Heart left ventricle (tissue), 16 donors: Measurements from ENCODE around the gene NCDN. TPM values are rescaled to one million over a fixed set of nuclear protein-coding genes. Genes with fewer than 3 reads are reported as not detected.
A peak's percentile ranks its signal among the peaks of the same experiment; 100 is the strongest.
"Not testable (repeated sequence)": the region's sequence is repeated elsewhere in the genome, so short reads cannot be mapped to it uniquely, and the experiment has no call there.

ENCODE experiments used
- ATAC-seq, 4 donors: fragments of 200-7000 bp; cut with Tn5 transposase; one replicate each; pipeline ENCODE4 v1.9.1; 2020 to 2022; ENCODE audit warnings: moderate library complexity in 4 of 4, mild to moderate bottlenecking in 3 of 4, moderate number of reproducible peaks in 1 of 4
- DNase-seq, 5 donors: peaks; one replicate each; pipeline ENCODE4 v3.0.0-alpha.2; 2020
- H3K27ac ChIP-seq, 12 donors: fragments of 200-600 bp; sonication (generic) in 4 of 12; one replicate each; pipeline versions ENCODE4 v1.5.0 to v1.8.0; 2016 to 2022; ENCODE audit warnings: mild to moderate bottlenecking in 2 of 12
- H3K27me3 ChIP-seq, 9 donors: fragments of 200-600 bp; sonication (generic) in 2 of 9; one replicate each; pipeline versions ENCODE4 v1.5.1 to v1.8.0; 2016 to 2022; ENCODE audit warnings: mild to moderate bottlenecking in 3 of 9
- H3K36me3 ChIP-seq, 9 donors: fragments of 200-600 bp; sonication (generic) in 2 of 9; one replicate each; pipeline versions ENCODE4 v1.5.0 to v1.8.0; 2018 to 2022; ENCODE audit warnings: mild to moderate bottlenecking in 2 of 9
- H3K4me1 ChIP-seq, 12 donors: fragments of 200-600 bp; sonication (generic) in 4 of 12; one replicate each; pipeline versions ENCODE4 v1.5.0 to v1.8.0; 2016 to 2022; ENCODE audit warnings: mild to moderate bottlenecking in 3 of 12
- H3K4me3 ChIP-seq, 12 donors: fragments of 200-600 bp; sonication (generic) in 4 of 12; one replicate each; pipeline versions ENCODE4 v1.5.0 to v1.8.0; 2017 to 2022; ENCODE audit warnings: mild to moderate bottlenecking in 9 of 12, moderate library complexity in 4 of 12
- H3K9me3 ChIP-seq, 12 donors: fragments of 200-600 bp; sonication (generic) in 4 of 12; one replicate each; pipeline versions ENCODE4 v1.5.0 to v1.8.0; 2016 to 2022; ENCODE audit warnings: mild to moderate bottlenecking in 1 of 12
- CTCF ChIP-seq, 12 donors: fragments of 200-600 bp; sonication (generic) in 4 of 12; IDR thresholded peaks; one replicate each; pipeline versions ENCODE4 v1.5.0 to v1.8.0; 2018 to 2022; ENCODE audit warnings: antibody characterized with exemption in 12 of 12, mild to moderate bottlenecking in 5 of 12
- POLR2A ChIP-seq, 2 donors: fragments of 450-650 bp; IDR thresholded peaks; one replicate each; pipeline ENCODE4 v1.6.1; 2017; ENCODE audit warnings: antibody characterized with exemption in 2 of 2, mild to moderate bottlenecking in 2 of 2, moderate library complexity in 2 of 2
- WGBS, 4 donors: extraction: QIAGEN DNeasy Blood & Tissue Kit in 2 of 4; methylation state at CpG; one replicate each; pipeline versions ENCODE4 v1.1.5 to v1.1.7; 2013 to 2018; 5-methylcytosine and 5-hydroxymethylcytosine counted together
- intact Hi-C, 10 donors: fragments of 100-400 bp; cut with DNase I; formaldehyde crosslinking; loops; one replicate each; pipeline versions ENCODE4 v1.11.1 to v1.14.2; 2022
- polyA plus RNA-seq, 2 donors: library from polyadenylated mRNA; stranded (reverse); fragments of 200-250 nt; gene quantifications; one replicate each; pipeline ENCODE4 v1.2.3, GENCODE V29; 2013
- total RNA-seq, 9 donors: library from RNA; depleted of rRNA in 2 of 9; stranded (reverse); fragments of >200 nt in 2 of 9; fragmentation: NEBNext Ultra II Directional in 3 of 9; extraction: Animal tissue kit (Norgen Biotek cat#: 25700) in 3 of 9; gene quantifications; one replicate each; pipeline versions ENCODE4 v1.1.0 to v1.2.4, GENCODE V29; 2016 to 2023
- donor health status: ischemic (EF 13 %, LVEDD 7.1; RV severe dilation, severe dysfunction).
- donor health status: healthy with polysubstance abuse.
- donor health status: DM: no; HTN: yes; CAD: no.
- donor health status: DM: no; HTN: no; CAD: no.
- donor health status: ischemic (EF 25% LVEDD 6.9; RV normal size, moderate dysfunction).
- donor health status: ischemic (EF 25% LVEDD 5.7; RV mildly dilated, moderate dysfunction).
- donor health status: healthy.
- donor health status: DM: yes; HTN: yes; CAD: no.
- donor health status: ischemic (EF 35%, LVEDD 5.7; RV mildly dilated, moderate dysfunction).
- donor health status: nonischemic (EF 11% LVEDD 7.7; RV severe dilation, severe dysfunction).
- donor health status: DM: yes; HTN: yes; CAD: no.
- donor health status: PGD.
- donor health status: ischemic (EF 29% LVEDD 5.4; RV normal size, mild dysfunction).
- donor health status: nonischemic (EF 23%, LVEDD 6.1; RV moderate dilation, normal function).

Gene NCDN
- total and polyA plus RNA-seq, 11 donors: 14.6 to 44.4 (median 31.8) TPM

GRCh38 chr1:35574655-35575415, 17.2 kb downstream of the NCDN start:
- Histone ChIP-seq H3K27ac (no peak overlapping the region), H3K9me3 (no peaks in the 10 kb centered on the region), H3K27me3 (peaks cover 27 to 91% (median 53%) of the 10 kb centered on the region in 9 donors), H3K36me3 (no peaks in the 10 kb centered on the region), H3K4me3 (no peak overlapping the region), H3K4me1 (peaks cover 6 to 40% (median 15%) of the 10 kb centered on the region in 12 donors)
- intact Hi-C loops: loop anchor here in 2 of 10 donors (5.0 kb wide), 1 partner anchor 142 kb away; the partner anchor contains the start of gene C1orf216 (in 2 of the 2)
- DNase-seq (no peak), ATAC-seq (no peak)
- TF ChIP-seq POLR2A (IDR thresholded peaks at IDR 0.05) (no peak), CTCF (IDR thresholded peaks at IDR 0.05) (no peak)
- 78 to 83% (median 81%) methylated on average over 15 to 30 of the region's 30 CpGs for WGBS, 4 donors

GRCh38 chr1:35575416-35575958, 17.9 kb downstream of the NCDN start:
- DNase-seq (no peak), ATAC-seq (no peak)
- Histone ChIP-seq H3K9me3 (no peaks in the 10 kb centered on the region), H3K27ac (no peak overlapping the region), H3K27me3 (peaks cover 27 to 86% (median 53%) of the 10 kb centered on the region in 9 donors), H3K4me3 (no peak overlapping the region), H3K4me1 (peaks cover 6 to 40% (median 15%) of the 10 kb centered on the region in 12 donors), H3K36me3 (no peaks in the 10 kb centered on the region)
- intact Hi-C loops: no loop called here
- TF ChIP-seq CTCF (IDR thresholded peaks at IDR 0.05): no peak
- no peak for TF ChIP-seq POLR2A (IDR thresholded peaks at IDR 0.05)
- 92 to 96% (median 93%) methylated on average over 5 of the region's 5 CpGs for WGBS, 4 donors

- DNase-seq (no peak), ATAC-seq (no peak)
- Histone ChIP-seq H3K27ac (no peak overlapping the region), H3K36me3 (no peaks in the 10 kb centered on the region), H3K9me3 (no peaks in the 10 kb centered on the region), H3K27me3 (peaks cover 27 to 79% (median 48%) of the 10 kb centered on the region in 9 donors), H3K4me1 (peaks cover 6 to 40% (median 15%) of the 10 kb centered on the region in 12 donors), H3K4me3 (peak overlapping the region in 6 of 12 donors; percentile 45 to 68 (median 51))
- 55 to 83% (median 59%) methylated on average over 4 to 10 of the region's 10 CpGs for WGBS, 4 donors
- intact Hi-C loops: no loop called here
- TF ChIP-seq CTCF (IDR thresholded peaks at IDR 0.05) (no peak), POLR2A (IDR thresholded peaks at IDR 0.05) (no peak)
Observed at GRCh38 chr1:35576061-35576765, 18.6 kb downstream of the NCDN start.

- H3K36me3 ChIP-seq, intact Hi-C loops, H3K9me3 ChIP-seq, ATAC-seq, DNase-seq, H3K27ac ChIP-seq: not testable (repeated sequence)
- Histone ChIP-seq H3K4me1 (peaks cover 6 to 40% (median 15%) of the 10 kb centered on the region in 12 donors), H3K4me3 (peak overlapping the region in 9 of 12 donors; percentile 45 to 68 (median 50)), H3K27me3 (peaks cover 27 to 74% (median 44%) of the 10 kb centered on the region in 9 donors)
- 8 to 36% (median 9%) methylated on average over 3 to 37 of the region's 37 CpGs for WGBS, 4 donors
Observed at GRCh38 chr1:35576766-35577070, 19.1 kb downstream of the NCDN start.
